ENCODE data around the gene QRFP.

Gene QRFP

GRCh38 chr9:130896233-130897014 lies at the start of gene QRFP:
TSS of gene QRFP (minus strand) at chr9:130896812. CDS start at chr9:130893838, 2,974 bp downstream.
- DNase-seq (ENCODE audit: low read depth in 3 of 3, low spot score in 1 of 3) = no peak

DNA sequence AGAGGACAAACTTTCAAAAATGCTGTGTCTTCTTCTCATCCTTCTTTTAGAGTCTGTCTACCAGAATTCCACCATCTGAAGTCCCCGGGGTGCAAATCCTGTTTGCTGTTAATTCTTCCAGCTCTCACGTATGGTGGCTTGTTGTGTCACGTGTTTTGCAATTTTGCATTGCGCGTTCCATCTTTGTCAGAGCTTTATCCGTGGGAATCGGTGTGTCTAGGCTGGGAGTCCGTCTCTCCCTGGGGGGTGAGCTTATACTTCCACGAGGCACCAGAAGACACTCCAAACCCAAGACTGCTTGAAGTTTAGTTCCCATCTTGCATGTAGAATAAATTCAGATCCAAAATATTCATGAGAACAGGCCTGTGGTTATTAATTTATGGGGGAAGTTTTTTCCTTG lies 48.6 kb upstream of the QRFP start:
- DNase-seq (ENCODE audit: low read depth in 3 of 3, low spot score in 1 of 3) = no peak

GRCh38 chr9:130944510-130945058 lies 48.0 kb upstream of the QRFP start:
- DNase-seq (ENCODE audit: low read depth in 3 of 3, low spot score in 1 of 3) = no peak

GRCh38 chr9:130943777-130944176 lies 47.2 kb upstream of the QRFP start:
- no peak for DNase-seq (ENCODE audit: low read depth in 3 of 3, low spot score in 1 of 3)

- no peak for DNase-seq (ENCODE audit: low read depth in 3 of 3, low spot score in 1 of 3)
Observed at GRCh38 chr9:130943221-130943620, 46.6 kb upstream of the QRFP start.

- no peak for DNase-seq (ENCODE audit: low read depth in 3 of 3, low spot score in 1 of 3)
Observed at GRCh38 chr9:130942679-130943078, 46.1 kb upstream of the QRFP start.

GRCh38 chr9:130942084-130942483 lies 45.5 kb upstream of the QRFP start:
- no peak for DNase-seq (ENCODE audit: low read depth in 3 of 3, low spot score in 1 of 3)

- DNase-seq (ENCODE audit: low read depth in 3 of 3, low spot score in 1 of 3) = peak; percentile 25 to 66 (median 43)
Observed at GRCh38 chr9:130940693-130941576, 44.3 kb upstream of the QRFP start.

DNA sequence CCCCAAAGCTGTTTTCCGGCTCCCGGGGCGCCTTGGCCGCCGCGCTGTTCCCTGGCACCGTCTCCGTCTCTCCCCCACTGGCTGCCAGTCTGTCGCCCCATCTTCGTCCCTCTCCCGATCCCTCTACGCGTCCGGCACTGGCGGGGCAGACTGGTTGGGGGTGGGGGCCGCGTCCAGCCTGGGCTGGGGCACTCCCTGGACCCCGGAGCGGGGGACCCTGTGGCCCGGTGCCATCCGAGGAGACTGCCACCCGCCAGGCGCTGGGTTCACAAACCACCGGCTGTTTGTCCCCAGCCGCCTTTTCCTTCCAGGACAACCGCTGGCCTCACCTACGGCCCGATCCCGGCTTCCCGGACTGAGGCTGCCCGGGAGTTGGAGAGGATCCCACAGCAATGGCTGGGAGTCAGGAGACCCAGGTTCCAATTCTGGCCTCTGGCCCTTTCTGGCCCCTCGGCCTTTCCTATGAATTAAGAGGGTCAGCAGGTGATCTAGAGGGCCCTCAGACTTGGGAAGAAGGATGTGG lies 43.5 kb upstream of the QRFP start:
- no peak for DNase-seq (ENCODE audit: low read depth in 3 of 3, low spot score in 1 of 3)

DNA sequence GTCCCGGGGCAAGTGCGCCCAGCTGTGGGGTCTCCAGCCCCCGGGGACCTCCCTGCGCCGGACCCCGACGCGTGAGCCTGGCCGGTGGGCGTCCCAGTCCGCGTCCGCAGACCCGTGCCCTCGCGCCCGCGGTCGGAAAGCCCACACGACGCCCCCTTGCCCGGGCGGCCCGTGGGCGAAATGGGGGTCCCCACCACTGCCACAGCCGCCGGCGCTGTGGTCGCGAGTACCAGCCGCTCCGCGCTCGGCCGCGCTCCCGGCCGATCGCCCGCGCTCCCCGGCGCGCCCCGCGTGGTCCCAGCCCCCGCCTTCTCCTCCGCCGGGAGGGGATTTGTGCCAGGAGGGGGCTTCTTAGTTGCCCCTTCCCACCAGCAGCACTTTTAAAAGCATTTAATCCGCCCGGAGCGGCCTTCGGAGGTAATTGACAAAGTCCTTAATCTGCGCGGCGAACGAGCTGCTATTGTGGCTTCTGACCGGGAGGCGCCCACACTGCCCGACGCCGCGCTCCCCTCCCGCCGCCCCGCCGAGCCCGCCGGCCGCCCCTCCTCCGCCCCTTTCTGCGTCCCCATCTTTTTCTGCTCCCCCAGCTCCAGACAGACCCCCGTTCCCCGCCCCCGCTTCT lies 42.9 kb upstream of the QRFP start:
- no peak for DNase-seq (ENCODE audit: low read depth in 3 of 3, low spot score in 1 of 3)

DNA sequence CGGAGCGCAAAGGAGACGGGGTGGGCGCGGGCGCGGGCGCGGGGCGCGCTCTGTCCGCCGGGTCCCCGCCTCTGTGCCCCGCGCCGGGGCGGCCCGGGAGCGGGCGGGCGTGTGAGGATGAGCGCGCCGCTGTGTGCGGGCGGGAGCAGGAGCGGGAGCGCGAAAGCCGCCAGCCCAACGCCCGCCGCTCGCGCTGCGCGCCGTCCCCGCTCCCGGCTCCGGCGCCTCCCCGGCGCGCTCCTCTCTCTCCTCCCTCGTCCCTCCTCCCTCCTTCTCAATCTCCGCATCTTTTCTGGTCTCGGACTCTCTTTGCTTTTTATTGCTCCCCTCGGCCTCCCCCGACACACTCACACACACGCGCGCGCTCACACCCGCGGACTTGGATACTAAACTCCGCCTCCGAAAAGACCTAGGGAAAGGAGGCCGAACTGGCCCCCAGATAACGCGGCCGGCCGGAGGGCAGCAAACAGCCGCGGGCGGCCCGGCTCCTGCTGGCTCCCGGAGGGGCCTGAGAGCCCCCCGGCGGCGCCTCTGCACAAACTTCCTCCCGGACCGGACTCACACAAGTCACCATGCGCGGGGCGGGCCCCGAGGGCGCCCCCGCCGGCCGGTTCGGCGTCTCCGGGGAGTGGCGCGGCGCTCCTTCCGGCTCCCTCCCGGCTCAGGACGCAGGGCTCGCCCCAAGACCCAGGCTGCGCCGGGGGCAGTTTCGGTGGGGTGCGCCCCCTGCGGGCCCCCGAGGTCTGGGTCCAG lies 42.2 kb upstream of the QRFP start, which contains the start of gene FIBCD1:
Gene FIBCD1 (minus strand): TSS at position 596 of the 753 bp plus-strand sequence. CDS start 640 bp downstream, outside the sequence.
- no peak for DNase-seq (ENCODE audit: low read depth in 3 of 3, low spot score in 1 of 3)

GRCh38 chr9:130938184-130938651 lies 41.6 kb upstream of the QRFP start:
- no peak for DNase-seq (ENCODE audit: low read depth in 3 of 3, low spot score in 1 of 3)

DNA sequence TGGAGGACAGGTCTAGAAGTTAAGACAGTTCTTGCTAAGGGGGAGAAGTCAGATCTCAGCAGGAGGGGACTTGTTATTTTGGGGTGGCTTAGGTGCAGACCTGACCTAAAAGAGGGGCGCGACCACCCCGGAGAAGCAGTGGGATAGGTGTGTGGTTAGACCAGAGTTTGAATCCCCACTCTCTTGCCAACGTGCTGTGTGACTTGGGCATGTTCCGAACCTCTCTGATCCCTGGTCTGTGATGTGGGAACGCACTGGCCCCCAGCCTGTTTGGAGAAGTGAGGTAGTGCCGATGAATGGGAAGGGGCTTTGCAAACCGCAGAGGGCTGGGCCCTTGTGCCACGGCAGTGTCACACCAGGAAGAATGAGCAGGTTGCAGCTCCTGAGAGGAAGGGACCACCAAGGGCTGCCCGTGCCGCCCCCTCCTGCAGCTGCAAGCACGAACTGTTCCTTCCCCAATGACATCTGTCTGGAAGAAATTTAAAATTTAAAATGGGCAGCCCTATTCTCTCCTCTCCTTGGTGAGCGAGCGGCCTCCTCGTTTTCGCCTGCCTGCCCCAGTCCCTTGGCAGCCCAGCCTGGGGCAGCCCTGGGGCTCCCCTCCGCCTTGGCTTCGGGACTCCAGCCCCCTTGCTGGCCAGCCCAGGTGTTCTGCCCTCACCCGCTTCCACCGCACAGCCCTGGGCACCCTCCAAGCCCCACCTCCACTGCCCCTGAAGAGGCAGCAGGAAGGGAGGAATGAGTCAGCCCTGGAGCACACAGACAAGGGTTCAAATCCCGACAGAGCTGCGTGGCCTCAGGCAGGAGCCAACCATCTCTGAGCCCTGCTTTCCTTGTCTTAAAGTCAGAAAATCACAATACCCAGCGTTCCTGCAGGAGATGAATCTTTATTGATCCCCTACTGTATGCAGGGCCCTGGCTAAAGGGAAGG lies 40.8 kb upstream of the QRFP start:
- DNase-seq (ENCODE audit: low read depth in 3 of 3, low spot score in 1 of 3) = no peak

DNA sequence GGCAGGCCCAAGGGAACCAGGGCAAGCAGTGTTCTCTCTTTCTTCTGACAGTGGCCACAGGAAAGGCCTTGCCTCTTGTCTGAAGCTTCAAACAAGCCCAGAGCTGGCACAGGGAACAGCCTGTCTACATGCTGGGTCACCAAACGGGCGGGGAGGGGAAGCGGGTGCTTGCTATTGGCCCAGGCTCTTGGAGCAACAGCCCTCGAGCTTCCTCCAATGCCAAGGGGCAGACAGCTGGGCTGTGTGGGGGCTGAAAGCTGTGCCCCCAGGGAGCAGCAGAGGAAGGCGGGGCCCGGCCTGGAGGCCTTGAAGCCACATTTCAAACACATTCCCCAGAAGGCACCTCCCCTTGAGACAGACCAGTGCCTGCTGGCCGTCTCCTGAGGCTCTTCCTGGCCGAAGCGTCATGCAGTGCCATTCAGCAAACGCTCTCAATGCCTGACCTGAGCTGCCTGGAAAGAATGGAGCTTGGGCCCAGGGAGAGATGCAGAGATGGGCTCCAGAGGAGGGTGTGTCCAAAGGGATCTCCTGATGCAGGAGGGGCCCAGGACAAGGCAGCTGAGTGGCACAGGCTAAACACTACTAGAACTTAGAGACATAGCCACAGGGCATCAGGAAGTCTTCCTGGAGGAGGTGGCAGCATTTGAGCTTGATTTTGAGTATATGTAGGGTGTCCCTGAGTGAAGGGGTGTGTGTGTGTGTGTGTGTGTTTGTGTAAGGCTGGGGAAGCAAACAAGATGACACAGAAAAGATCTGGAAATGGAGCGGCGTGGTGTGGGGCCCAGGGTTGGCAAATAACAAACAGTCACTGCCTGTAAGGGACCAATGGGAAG lies 39.9 kb upstream of the QRFP start:
- no peak for DNase-seq (ENCODE audit: low read depth in 3 of 3, low spot score in 1 of 3)

GRCh38 chr9:130935648-130936271 lies 39.1 kb upstream of the QRFP start:
- no peak for DNase-seq (ENCODE audit: low read depth in 3 of 3, low spot score in 1 of 3)

GRCh38 chr9:130934702-130935647 lies 38.4 kb upstream of the QRFP start:
- no peak for DNase-seq (ENCODE audit: low read depth in 3 of 3, low spot score in 1 of 3)

- DNase-seq (ENCODE audit: low read depth in 3 of 3, low spot score in 1 of 3) = no peak
Observed at GRCh38 chr9:130934246-130934645, 37.6 kb upstream of the QRFP start.
